ENCODE results near the gene TOMM70. TPM values are rescaled to one million over a fixed set of nuclear protein-coding genes. Genes with fewer than 3 reads are reported as not detected.

The TOMM70 gene
- total and polyA plus RNA-seq, 2 of the 8 experiments (the other 6 are each of a cell fraction or from before 2014, with no cell fraction given) = 10.9 to 52.1 TPM

DNA sequence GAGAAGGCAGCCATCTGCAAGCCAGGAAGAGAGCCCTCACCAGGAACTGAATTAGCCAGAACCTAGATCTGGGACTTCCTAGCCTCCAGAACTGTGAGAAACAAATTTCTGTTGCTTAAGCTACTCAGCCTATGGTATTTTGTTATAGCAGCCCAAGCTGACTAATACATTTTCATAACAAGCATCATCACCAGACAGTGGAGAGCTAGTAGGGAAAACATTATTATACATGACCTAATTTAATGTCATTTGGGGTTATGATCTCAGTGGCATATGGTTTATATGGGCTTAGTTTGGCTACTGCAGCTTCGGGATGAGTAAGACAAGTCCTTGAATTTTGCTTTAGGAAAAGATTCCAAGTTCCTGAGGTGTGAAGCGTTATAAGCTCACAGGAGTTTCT lies 36.1 kb upstream of the TOMM70 start (continued):
- TF ChIP-seq, protein P1, sequence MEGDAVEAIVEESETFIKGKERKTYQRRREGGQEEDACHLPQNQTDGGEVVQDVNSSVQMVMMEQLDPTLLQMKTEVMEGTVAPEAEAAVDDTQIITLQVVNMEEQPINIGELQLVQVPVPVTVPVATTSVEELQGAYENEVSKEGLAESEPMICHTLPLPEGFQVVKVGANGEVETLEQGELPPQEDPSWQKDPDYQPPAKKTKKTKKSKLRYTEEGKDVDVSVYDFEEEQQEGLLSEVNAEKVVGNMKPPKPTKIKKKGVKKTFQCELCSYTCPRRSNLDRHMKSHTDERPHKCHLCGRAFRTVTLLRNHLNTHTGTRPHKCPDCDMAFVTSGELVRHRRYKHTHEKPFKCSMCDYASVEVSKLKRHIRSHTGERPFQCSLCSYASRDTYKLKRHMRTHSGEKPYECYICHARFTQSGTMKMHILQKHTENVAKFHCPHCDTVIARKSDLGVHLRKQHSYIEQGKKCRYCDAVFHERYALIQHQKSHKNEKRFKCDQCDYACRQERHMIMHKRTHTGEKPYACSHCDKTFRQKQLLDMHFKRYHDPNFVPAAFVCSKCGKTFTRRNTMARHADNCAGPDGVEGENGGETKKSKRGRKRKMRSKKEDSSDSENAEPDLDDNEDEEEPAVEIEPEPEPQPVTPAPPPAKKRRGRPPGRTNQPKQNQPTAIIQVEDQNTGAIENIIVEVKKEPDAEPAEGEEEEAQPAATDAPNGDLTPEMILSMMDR (IDR thresholded peaks at IDR 0.05; ENCODE audit: control extremely low read depth in 1 of 3, insufficient read depth in 1 of 3, low read depth in 1 of 3, low read length in 3 of 3) = no peak
- no peak for TF ChIP-seq SIX5 (IDR thresholded peaks at IDR 0.05; ENCODE audit: low read depth, low read length)
- TF ChIP-seq SP1 (IDR thresholded peaks at IDR 0.05; ENCODE audit: low read depth, low read length) = no peak
- TF ChIP-seq SP2 (IDR thresholded peaks at IDR 0.05; ENCODE audit: low read length) = no peak
- TF ChIP-seq SIN3A (conservative IDR thresholded peaks at IDR 0.05 in 1 of 2, IDR thresholded peaks at IDR 0.05 in 1 of 2; ENCODE audit: low read depth in 1 of 2, low read length in 2 of 2) = no peak
- no peak for TF ChIP-seq NANOG (IDR thresholded peaks at IDR 0.05; ENCODE audit: insufficient read depth, low read depth, low read length, poor library complexity, severe bottlenecking)

All from H1 (cell line).